ENCODE measurements around the gene LRRC37A.
"Not testable (repeated sequence)": the region's sequence is repeated elsewhere in the genome, so short reads cannot be mapped to it uniquely, and the experiment has no call there.

LRRC37A gene

GRCh38 chr17:46290906-46291546, 3.9 kb upstream of the LRRC37A start:
- not testable (repeated sequence) for DNase-seq

GRCh38 chr17:46291618-46292017, 3.3 kb upstream of the LRRC37A start:
- not testable (repeated sequence) for DNase-seq

GRCh38 chr17:46341220-46341619, 46.3 kb downstream of the LRRC37A start:
- DNase-seq = not testable (repeated sequence)

GRCh38 chr17:46342131-46342530, 47.2 kb downstream of the LRRC37A start:
- DNase-seq = not testable (repeated sequence)

- DNase-seq = not testable (repeated sequence)
Measured at GRCh38 chr17:46348345-46348744, 53.4 kb downstream of the LRRC37A start.

GRCh38 chr17:46349060-46349459, 54.1 kb downstream of the LRRC37A start:
- not testable (repeated sequence) for DNase-seq

GRCh38 chr17:46353856-46354255, 58.9 kb downstream of the LRRC37A start:
- not testable (repeated sequence) for DNase-seq

GRCh38 chr17:46361145-46361735, 66.3 kb downstream of the LRRC37A start:
- DNase-seq = not testable (repeated sequence)

GRCh38 chr17:46361755-46362154, 66.8 kb downstream of the LRRC37A start, which contains the start of gene ARL17B:
TSS of gene ARL17B (minus strand) at chr17:46361766. CDS start at chr17:46358397, 3,369 bp downstream.
- not testable (repeated sequence) for DNase-seq

GRCh38 chr17:46367520-46367919, 72.6 kb downstream of the LRRC37A start:
- DNase-seq = not testable (repeated sequence)

- DNase-seq = not testable (repeated sequence)
Measured at GRCh38 chr17:46372236-46373229, 77.6 kb downstream of the LRRC37A start.

- DNase-seq = not testable (repeated sequence)
Measured at GRCh38 chr17:46373418-46373817, 78.5 kb downstream of the LRRC37A start.

- not testable (repeated sequence) for DNase-seq
Measured at GRCh38 chr17:46383118-46383517, 88.2 kb downstream of the LRRC37A start.

GRCh38 chr17:46385491-46385890, 90.6 kb downstream of the LRRC37A start:
- not testable (repeated sequence) for DNase-seq

Measured in NCI-H1694 treated with DMSO at 0.1 percent for 48 hours (cell line).